HepG2 (cell line): ENCODE measurements around the gene TANGO2. TPM values are rescaled to one million over a fixed set of nuclear protein-coding genes. Genes with fewer than 3 reads are reported as not detected.
A peak's percentile ranks its signal among the peaks of the same experiment; 100 is the strongest.

Source experiments
- ARID4A ChIP-seq: sonication (generic); formaldehyde crosslinking; IDR thresholded peaks from 2 replicates; pipeline ENCODE4 v1.5.0; 2020; ENCODE audit warnings: mild to moderate bottlenecking, missing genetic modification reagents, borderline replicate concordance
- ETV5 ChIP-seq: IDR thresholded peaks from 2 replicates; pipeline ENCODE4 v1.6.1; 2018; ENCODE audit warnings: missing biosample characterization, missing genetic modification reagents, inconsistent platforms, borderline replicate concordance
- GLI4 ChIP-seq: sonication (generic); formaldehyde crosslinking; IDR thresholded peaks from 2 replicates; pipeline ENCODE4 v1.5.1; 2020; ENCODE audit warnings: missing genetic modification reagents, mild to moderate bottlenecking, moderate library complexity, borderline replicate concordance
- JDP2 ChIP-seq: sonication (generic); formaldehyde crosslinking; IDR thresholded peaks from 2 replicates; pipeline ENCODE4 v1.8.1; 2022; ENCODE audit warnings: missing genetic modification reagents, borderline replicate concordance
- PAF1 ChIP-seq: IDR thresholded peaks from 2 replicates; pipeline ENCODE4 v1.6.1; 2016; ENCODE audit warnings: missing genetic modification reagents, missing compliant biosample characterization
- RAD51 ChIP-seq: fragments of 450-650 bp; IDR thresholded peaks from 2 replicates; pipeline ENCODE4 v1.6.1; 2016; ENCODE audit warnings: borderline replicate concordance
- RBM39 ChIP-seq: fragments of 200-400 bp; formaldehyde crosslinking; IDR thresholded peaks from one replicate; pipeline ENCODE4 v1.6.1; 2018; ENCODE audit warnings: antibody characterized with exemption, mild to moderate bottlenecking, low read depth, low read length; ENCODE audit not compliant: poor library complexity, severe bottlenecking
- SIN3A ChIP-seq: IDR thresholded peaks from 2 replicates; pipeline ENCODE4 v1.6.1; 2011; ENCODE audit warnings: low read depth, mild to moderate bottlenecking, control low read depth, low read length, borderline replicate concordance
- SKI ChIP-seq: fragments of 450-650 bp; IDR thresholded peaks from one replicate; pipeline ENCODE4 v1.6.1; 2018; ENCODE audit warnings: mild to moderate bottlenecking; ENCODE audit not compliant: partially characterized antibody
- SRSF9 ChIP-seq: fragments of 200-400 bp; formaldehyde crosslinking; IDR thresholded peaks from 2 replicates; pipeline ENCODE4 v1.6.1; 2018; ENCODE audit warnings: borderline replicate concordance, mild to moderate bottlenecking, low read depth, low read length; ENCODE audit not compliant: insufficient read depth, poor library complexity, severe bottlenecking
- TARDBP ChIP-seq: sonication (generic); formaldehyde crosslinking; IDR thresholded peaks from 2 replicates; pipeline ENCODE4 v1.8.0; 2022; ENCODE audit warnings: mild to moderate bottlenecking, missing genetic modification reagents
- TFAP4 ChIP-seq: sonication (generic); IDR thresholded peaks from 2 replicates; pipeline ENCODE4 v1.6.1; 2016; ENCODE audit warnings: low read depth, borderline replicate concordance
- U2AF2 ChIP-seq: fragments of 200-400 bp; formaldehyde crosslinking; IDR thresholded peaks from 2 replicates; pipeline ENCODE4 v1.6.1; 2017; ENCODE audit warnings: low read depth, mild to moderate bottlenecking, low read length
- ZNF484 ChIP-seq: sonication (generic); formaldehyde crosslinking; IDR thresholded peaks from 2 replicates; pipeline ENCODE4 v1.5.1; 2020; ENCODE audit warnings: mild to moderate bottlenecking, low read depth, missing genetic modification reagents, borderline replicate concordance
- ZNF496 ChIP-seq: sonication (generic); formaldehyde crosslinking; IDR thresholded peaks from 2 replicates; pipeline ENCODE4 v1.8.1; 2023; ENCODE audit warnings: mild to moderate bottlenecking, moderate library complexity, missing genetic modification reagents; ENCODE audit not compliant: insufficient replicate concordance
- ZNF670 ChIP-seq: sonication (generic); formaldehyde crosslinking; IDR thresholded peaks from 2 replicates; pipeline ENCODE4 v1.8.0; 2022; ENCODE audit warnings: mild to moderate bottlenecking, missing genetic modification reagents, borderline replicate concordance
- ZNF724P ChIP-seq: sonication (generic); formaldehyde crosslinking; IDR thresholded peaks from 2 replicates; pipeline ENCODE4 v1.8.0; 2022; ENCODE audit warnings: missing genetic modification reagents, borderline replicate concordance
- polyA plus RNA-seq, 8 experiments: library from polyadenylated mRNA; depleted of rRNA in 3 of 8; stranded (reverse) in 7 of 8; unstranded in 1 of 8; fragments of >200 nt; fragmentation: Illumina TruSeq in 4 of 8; extraction: Trizol in 4 of 8; gene quantifications; 2 replicates each; pipeline versions ENCODE4 v1.2.1 to v1.2.3, GENCODE V29; 2011 to 2016; ENCODE audit warnings: low read depth in 4 of 8, missing spikeins in 1 of 8, mixed read lengths in 1 of 8; ENCODE audit not compliant: insufficient read depth in 1 of 8
- total RNA-seq, 5 experiments: library from RNA; depleted of rRNA; stranded (reverse); fragments of >200 nt; fragmentation: Illumina TruSeq; extraction: Trizol; gene quantifications; 2 replicates each; pipeline ENCODE4 v1.2.3, GENCODE V29; 2016; ENCODE audit warnings: low read depth in 1 of 5
- TF ChIP-seq, protein P1 (sequence below): sonication (generic); formaldehyde crosslinking; IDR thresholded peaks from 2 replicates; pipeline ENCODE4 v1.4.0; 2020; ENCODE audit warnings: missing genetic modification reagents
- TF ChIP-seq, protein P2 (sequence below): sonication (generic); formaldehyde crosslinking; IDR thresholded peaks from 2 replicates; pipeline ENCODE4 v1.9.0; 2022; ENCODE audit warnings: low read depth, missing genetic modification reagents

Gene TANGO2
- total and polyA plus RNA-seq, 2 of the 13 experiments (the other 11 are each of a cell fraction or from before 2014, with no cell fraction given): 12.9 to 14.8 TPM

GRCh38 chr22:20016734-20017621 lies 3.9 kb upstream of the TANGO2 start, which contains the start of gene ARVCF (continued):
- TF ChIP-seq RAD51 (no peak), ETV5 (CRISPR knock-in tag) (no peak), U2AF2 (no peak), ZNF724P (CRISPR knock-in tag) (no peak), ZNF496 (CRISPR knock-in tag) (no peak), TARDBP (CRISPR knock-in tag) (no peak), ARID4A (peak; percentile 15; the same call in 1 of the 2 replicates), SRSF9 (no peak), PAF1 (CRISPR knock-in tag) (no peak), GLI4 (CRISPR knock-in tag) (0 out of 2 replicates have a peak, but pooled peaks have one; percentile 69), JDP2 (CRISPR knock-in tag) (no peak; the same call in 1 of the 2 replicates), SIN3A (no peak), RBM39 (peak; percentile 25), SKI (no peak), TFAP4 (no peak), ZNF670 (CRISPR knock-in tag) (no peak), ZNF484 (no peak)
- TF ChIP-seq, protein P1, sequence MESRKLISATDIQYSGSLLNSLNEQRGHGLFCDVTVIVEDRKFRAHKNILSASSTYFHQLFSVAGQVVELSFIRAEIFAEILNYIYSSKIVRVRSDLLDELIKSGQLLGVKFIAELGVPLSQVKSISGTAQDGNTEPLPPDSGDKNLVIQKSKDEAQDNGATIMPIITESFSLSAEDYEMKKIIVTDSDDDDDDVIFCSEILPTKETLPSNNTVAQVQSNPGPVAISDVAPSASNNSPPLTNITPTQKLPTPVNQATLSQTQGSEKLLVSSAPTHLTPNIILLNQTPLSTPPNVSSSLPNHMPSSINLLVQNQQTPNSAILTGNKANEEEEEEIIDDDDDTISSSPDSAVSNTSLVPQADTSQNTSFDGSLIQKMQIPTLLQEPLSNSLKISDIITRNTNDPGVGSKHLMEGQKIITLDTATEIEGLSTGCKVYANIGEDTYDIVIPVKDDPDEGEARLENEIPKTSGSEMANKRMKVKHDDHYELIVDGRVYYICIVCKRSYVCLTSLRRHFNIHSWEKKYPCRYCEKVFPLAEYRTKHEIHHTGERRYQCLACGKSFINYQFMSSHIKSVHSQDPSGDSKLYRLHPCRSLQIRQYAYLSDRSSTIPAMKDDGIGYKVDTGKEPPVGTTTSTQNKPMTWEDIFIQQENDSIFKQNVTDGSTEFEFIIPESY (CRISPR knock-in tag): no peak
- TF ChIP-seq, protein P2, sequence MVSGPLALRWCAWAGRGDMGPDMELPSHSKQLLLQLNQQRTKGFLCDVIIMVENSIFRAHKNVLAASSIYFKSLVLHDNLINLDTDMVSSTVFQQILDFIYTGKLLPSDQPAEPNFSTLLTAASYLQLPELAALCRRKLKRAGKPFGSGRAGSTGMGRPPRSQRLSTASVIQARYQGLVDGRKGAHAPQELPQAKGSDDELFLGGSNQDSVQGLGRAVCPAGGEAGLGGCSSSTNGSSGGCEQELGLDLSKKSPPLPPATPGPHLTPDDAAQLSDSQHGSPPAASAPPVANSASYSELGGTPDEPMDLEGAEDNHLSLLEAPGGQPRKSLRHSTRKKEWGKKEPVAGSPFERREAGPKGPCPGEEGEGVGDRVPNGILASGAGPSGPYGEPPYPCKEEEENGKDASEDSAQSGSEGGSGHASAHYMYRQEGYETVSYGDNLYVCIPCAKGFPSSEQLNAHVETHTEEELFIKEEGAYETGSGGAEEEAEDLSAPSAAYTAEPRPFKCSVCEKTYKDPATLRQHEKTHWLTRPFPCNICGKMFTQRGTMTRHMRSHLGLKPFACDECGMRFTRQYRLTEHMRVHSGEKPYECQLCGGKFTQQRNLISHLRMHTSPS: 0 out of 2 replicates have a peak, but pooled peaks have one; percentile 15
